ENCODE results near the gene AP2A1. TPM values are rescaled to one million over a fixed set of nuclear protein-coding genes. Genes with fewer than 3 reads are reported as not detected.

The AP2A1 gene
- total RNA-seq, 1 donor from 2014 or later: 65.5 TPM

DNA sequence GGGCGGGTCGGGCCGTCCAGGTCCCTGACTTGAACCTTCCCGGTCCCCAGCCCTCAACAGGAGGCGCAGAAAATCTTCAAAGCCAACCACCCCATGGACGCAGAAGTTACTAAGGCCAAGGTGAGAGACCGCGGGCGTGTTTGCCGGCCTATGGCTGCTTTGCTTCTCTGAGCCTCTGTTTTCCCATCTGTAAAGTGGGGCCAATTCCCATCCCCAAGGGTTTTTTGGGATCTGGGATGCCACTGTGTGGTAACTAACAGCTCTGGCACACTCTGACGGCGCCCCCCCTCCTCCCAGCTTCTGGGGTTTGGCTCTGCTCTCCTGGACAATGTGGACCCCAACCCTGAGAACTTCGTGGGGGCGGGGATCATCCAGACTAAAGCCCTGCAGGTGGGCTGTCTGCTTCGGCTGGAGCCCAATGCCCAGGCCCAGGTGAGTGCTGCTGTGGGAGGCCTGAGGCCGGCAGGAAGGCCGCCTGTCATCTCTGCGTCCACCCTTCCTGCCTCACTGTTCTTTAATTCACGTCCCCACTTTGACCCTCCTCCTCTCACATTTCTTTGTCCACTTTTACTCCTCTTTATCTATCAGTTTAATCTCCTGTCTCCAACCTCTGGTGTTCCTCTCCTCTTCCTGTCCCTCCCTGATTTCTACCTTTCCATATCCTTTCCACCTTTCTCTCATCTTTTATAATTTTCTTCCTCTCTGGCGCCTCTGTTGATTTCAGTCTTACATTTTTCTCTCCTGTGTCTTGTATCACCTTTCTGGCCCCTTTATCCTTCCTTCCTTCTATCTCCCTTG is 39.2 kb downstream of the AP2A1 start:
- H3K27ac ChIP-seq (replicated peaks): no peak overlapping the region
- H3K4me1 ChIP-seq: peaks cover 44% of the 10 kb centered on the region
- DNase-seq: no peak
- no peaks in the 10 kb centered on the region for H3K9me3 ChIP-seq (replicated peaks)
- no peak overlapping the region for H3K4me3 ChIP-seq
- TF ChIP-seq, protein P1, sequence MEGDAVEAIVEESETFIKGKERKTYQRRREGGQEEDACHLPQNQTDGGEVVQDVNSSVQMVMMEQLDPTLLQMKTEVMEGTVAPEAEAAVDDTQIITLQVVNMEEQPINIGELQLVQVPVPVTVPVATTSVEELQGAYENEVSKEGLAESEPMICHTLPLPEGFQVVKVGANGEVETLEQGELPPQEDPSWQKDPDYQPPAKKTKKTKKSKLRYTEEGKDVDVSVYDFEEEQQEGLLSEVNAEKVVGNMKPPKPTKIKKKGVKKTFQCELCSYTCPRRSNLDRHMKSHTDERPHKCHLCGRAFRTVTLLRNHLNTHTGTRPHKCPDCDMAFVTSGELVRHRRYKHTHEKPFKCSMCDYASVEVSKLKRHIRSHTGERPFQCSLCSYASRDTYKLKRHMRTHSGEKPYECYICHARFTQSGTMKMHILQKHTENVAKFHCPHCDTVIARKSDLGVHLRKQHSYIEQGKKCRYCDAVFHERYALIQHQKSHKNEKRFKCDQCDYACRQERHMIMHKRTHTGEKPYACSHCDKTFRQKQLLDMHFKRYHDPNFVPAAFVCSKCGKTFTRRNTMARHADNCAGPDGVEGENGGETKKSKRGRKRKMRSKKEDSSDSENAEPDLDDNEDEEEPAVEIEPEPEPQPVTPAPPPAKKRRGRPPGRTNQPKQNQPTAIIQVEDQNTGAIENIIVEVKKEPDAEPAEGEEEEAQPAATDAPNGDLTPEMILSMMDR (IDR thresholded peaks at IDR 0.05; ENCODE audit: borderline replicate concordance): no peak
- intact Hi-C loops (cut with micrococcal nuclease): no loop called here
- H3K27me3 ChIP-seq (ENCODE audit: low read depth): no peaks in the 10 kb centered on the region
- H3K36me3 ChIP-seq: peaks cover 58% of the 10 kb centered on the region

DNA sequence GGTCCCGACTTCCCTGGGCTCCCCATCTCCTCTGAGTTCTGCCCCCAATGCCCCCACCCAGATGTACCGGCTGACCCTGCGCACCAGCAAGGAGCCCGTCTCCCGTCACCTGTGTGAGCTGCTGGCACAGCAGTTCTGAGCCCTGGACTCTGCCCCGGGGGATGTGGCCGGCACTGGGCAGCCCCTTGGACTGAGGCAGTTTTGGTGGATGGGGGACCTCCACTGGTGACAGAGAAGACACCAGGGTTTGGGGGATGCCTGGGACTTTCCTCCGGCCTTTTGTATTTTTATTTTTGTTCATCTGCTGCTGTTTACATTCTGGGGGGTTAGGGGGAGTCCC is 39.8 kb downstream of the AP2A1 start:
- intact Hi-C loops (cut with micrococcal nuclease): no loop called here
- Histone ChIP-seq H3K9me3 (replicated peaks) (no peaks in the 10 kb centered on the region), H3K4me1 (peaks cover 42% of the 10 kb centered on the region), H3K27ac (replicated peaks) (no peak overlapping the region), H3K27me3 (ENCODE audit: low read depth) (no peaks in the 10 kb centered on the region), H3K36me3 (peaks cover 52% of the 10 kb centered on the region), H3K4me3 (no peak overlapping the region)
- no peak for DNase-seq
- TF ChIP-seq, protein P1 (IDR thresholded peaks at IDR 0.05; ENCODE audit: borderline replicate concordance): no peak

DNA sequence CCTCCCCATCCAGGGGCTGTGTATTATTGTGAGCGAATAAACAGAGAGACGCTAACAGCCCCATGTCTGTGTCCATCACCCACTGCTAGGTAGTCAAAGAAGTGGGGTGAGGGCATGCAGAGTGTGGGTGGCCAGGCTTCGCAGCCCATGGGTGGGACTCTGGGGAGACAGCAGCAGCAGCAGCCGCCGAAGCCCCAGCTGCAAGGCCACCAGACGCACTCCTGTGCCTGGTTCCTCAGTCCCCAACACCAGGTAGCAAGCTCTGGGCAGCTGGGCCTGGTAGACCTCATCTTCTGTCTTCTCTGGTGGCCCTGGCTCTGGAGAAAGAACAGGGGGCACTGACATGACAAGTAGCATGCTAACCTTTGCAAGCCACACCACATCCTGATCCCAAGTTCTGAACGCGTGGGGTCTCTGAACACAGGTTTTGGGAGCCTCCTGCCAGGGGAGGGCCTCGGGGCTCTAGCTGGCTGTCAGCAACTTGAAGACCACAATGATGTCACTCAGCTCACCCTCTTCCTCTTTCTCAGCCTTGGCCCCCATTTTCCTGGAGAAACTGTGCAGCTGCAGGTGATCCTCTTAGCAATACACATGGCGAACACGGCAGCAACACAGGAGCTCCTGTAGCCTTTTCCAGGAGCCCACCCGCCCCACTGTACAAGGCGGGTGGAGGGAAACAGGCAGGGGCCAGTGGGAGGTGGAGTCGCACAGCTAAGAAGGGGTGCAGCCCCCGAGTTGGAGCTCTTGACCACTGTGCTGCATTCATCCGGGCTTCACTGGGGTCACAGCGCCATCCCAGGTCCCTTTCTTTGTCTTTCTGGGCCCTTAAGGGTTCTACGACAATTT is 40.5 kb downstream of the AP2A1 start:
- H3K27ac ChIP-seq (replicated peaks): peak overlapping the region; percentile 93
- intact Hi-C loops (cut with micrococcal nuclease): no loop called here
- H3K4me3 ChIP-seq: no peak overlapping the region
- H3K27me3 ChIP-seq (ENCODE audit: low read depth): no peaks in the 10 kb centered on the region
- peaks cover 46% of the 10 kb centered on the region for H3K36me3 ChIP-seq
- H3K4me1 ChIP-seq: peaks cover 37% of the 10 kb centered on the region
- H3K9me3 ChIP-seq (replicated peaks): no peaks in the 10 kb centered on the region
- no peak for DNase-seq
- TF ChIP-seq, protein P1 (IDR thresholded peaks at IDR 0.05; ENCODE audit: borderline replicate concordance): no peak

DNA sequence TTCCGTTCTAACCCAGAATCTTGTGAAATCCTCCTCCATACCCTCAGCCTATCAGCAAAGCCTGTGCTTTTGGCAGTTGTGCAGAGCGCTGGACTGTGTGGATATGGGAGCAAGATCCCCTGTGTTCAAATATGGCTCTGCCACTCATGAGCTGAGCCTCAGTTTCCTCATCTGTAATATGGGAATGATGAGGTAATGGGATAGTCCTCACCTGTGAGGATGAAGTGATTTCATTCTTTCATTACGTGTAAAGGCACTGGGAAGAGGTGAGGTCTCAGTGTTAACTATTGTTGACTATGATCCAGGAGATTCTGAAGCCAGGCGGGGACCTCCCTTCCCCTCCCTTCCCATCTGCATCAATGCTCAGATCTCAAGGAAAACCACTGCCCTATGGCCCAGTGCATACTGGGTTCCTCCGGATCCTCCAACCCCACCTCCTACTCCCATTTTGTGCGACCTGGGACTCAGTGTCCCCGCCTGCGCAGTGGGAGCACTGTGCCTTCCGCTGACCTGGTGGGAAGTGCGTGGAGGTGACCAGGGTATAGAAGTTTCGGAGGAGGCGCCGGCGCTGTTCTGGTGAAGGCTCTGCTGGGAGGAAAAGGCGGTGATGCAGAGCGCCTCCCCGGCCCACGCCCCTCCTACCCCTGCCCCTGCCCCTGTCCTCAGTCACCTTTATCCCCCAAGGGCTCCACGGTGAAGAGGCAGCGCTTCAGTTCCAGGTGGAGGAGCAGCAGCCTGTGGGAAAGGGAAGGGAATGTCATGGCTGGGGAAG is 41.3 kb downstream of the AP2A1 start:
- no peak for DNase-seq
- no peaks in the 10 kb centered on the region for H3K9me3 ChIP-seq (replicated peaks)
- peak overlapping the region; percentile 93 for H3K27ac ChIP-seq (replicated peaks)
- peak overlapping the region; percentile 89 for H3K4me3 ChIP-seq
- H3K36me3 ChIP-seq: peaks cover 41% of the 10 kb centered on the region
- intact Hi-C loops (cut with micrococcal nuclease): no loop called here
- peaks cover 38% of the 10 kb centered on the region for H3K4me1 ChIP-seq
- H3K27me3 ChIP-seq (ENCODE audit: low read depth): no peaks in the 10 kb centered on the region
- TF ChIP-seq, protein P1 (IDR thresholded peaks at IDR 0.05; ENCODE audit: borderline replicate concordance): no peak

DNA sequence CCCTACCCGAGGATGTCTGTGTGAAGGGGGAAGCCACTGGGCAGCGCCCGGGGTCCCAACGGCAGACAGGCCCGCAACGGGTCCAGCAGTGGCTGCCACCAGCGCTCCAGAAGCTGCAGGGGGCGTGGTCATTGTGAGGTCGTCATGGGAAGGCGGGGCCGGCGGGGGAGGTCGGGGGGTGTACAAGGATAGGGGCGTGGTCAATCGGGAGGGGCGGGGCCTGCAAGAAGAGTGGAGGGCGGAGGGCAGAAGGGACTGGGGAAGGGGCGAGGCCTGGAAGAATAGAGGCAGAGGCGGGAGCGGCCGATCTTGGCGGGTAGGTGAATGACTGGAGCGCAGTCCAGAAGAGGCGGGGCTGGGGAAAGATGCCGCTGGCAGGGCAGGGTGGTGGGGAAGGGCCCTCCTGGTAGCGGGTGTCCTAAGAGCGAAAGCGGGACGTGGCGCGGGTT is 41.9 kb downstream of the AP2A1 start:
- no peaks in the 10 kb centered on the region for H3K9me3 ChIP-seq (replicated peaks)
- intact Hi-C loops (cut with micrococcal nuclease): no loop called here
- DNase-seq: peak; percentile 95
- peak overlapping the region; percentile 93 for H3K27ac ChIP-seq (replicated peaks)
- TF ChIP-seq, protein P1 (IDR thresholded peaks at IDR 0.05; ENCODE audit: borderline replicate concordance): no peak
- H3K36me3 ChIP-seq: peaks cover 35% of the 10 kb centered on the region
- peak overlapping the region; percentile 89 for H3K4me3 ChIP-seq
- no peaks in the 10 kb centered on the region for H3K27me3 ChIP-seq (ENCODE audit: low read depth)
- peaks cover 39% of the 10 kb centered on the region for H3K4me1 ChIP-seq

All from left ventricle myocardium inferior (tissue), 1 donor.